VCaP (cell line): ENCODE results near the gene AK9.
A peak's percentile ranks its signal among the peaks of the same experiment; 100 is the strongest.

Experiments used
- H3K27ac ChIP-seq: fragments of 450-650 bp; 2 replicates; pipeline ENCODE4 v1.5.1; 2017
- TF ChIP-seq, protein P1 (sequence below): fragments of 450-650 bp; conservative IDR thresholded peaks from 2 replicates; pipeline ENCODE4 v1.5.1; 2017; ENCODE audit warnings: mild to moderate bottlenecking, moderate library complexity

Gene AK9

DNA sequence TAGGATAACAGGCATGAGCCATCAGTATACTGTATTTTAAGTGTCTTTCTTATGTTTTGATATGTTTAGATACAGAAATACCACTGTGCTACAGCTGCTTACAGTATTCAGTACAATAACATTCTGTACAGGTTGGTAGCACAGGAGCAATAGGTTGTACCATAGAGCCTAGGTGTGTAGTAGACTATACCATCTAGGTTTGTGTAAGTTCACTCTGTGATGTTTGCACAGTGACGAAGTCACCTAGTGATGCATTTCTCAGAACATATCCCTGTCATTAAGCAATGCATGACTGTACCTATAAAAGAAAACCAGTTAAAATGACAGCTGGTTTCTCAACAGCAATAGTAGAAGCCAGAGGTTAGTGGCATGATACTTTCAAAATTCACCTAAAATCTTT is 204.9 kb downstream of the AK9 start:
- no peak overlapping the region for H3K27ac ChIP-seq

DNA sequence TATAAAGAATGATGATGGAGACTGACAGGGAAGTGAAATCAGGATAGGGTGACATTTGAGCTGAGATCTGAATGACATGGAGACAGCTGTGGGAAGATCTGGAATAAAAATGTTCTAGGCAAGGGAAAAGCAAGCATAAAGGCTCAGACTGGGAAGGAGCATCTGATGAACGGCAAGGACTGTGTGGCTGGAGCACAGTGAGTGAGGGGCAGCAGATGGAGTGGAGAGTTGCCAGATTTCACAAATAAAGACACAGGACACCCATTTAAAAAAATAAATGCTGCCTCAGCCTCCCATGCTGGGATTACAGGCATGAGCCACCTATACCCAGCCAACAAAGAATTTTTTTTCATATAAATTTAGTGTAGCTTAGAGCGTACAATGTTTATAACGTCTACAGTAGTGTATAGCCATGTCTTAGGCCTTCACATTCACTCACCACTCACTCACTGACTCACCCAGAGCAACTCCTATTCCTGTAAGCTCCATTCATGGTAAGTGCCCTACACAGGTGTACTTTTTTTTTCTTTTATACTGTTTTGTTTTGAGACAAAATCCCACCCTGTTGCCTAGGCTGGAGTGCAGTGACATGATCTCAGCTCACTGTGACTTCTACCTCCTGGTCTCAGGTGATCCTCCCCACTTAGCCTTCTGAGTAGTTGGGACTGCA is 205.6 kb downstream of the AK9 start:
- TF ChIP-seq, protein P1, sequence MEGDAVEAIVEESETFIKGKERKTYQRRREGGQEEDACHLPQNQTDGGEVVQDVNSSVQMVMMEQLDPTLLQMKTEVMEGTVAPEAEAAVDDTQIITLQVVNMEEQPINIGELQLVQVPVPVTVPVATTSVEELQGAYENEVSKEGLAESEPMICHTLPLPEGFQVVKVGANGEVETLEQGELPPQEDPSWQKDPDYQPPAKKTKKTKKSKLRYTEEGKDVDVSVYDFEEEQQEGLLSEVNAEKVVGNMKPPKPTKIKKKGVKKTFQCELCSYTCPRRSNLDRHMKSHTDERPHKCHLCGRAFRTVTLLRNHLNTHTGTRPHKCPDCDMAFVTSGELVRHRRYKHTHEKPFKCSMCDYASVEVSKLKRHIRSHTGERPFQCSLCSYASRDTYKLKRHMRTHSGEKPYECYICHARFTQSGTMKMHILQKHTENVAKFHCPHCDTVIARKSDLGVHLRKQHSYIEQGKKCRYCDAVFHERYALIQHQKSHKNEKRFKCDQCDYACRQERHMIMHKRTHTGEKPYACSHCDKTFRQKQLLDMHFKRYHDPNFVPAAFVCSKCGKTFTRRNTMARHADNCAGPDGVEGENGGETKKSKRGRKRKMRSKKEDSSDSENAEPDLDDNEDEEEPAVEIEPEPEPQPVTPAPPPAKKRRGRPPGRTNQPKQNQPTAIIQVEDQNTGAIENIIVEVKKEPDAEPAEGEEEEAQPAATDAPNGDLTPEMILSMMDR: no peak
- H3K27ac ChIP-seq: no peak overlapping the region

More for the DNA sequence above, 204.9 kb downstream of the AK9 start:
- TF ChIP-seq, protein P1: no peak

DNA sequence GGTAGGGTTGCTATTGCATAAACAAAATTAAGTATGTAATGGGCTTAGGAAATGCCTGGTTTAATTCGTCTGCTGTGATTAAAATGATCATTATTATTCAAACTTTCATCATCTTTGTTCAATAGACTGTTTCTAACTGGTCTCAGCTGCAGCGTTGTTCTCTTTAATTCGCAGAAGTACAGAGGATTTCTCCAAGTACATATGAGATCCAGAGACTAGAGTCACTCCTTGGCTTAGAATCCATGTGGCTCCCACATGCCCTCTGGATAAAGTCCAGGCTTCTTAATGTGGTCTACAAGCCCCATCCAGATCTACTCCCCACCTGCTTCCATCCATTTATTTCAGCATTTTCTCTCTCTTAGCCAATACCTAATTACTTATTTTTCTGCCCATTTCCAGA is 206.9 kb downstream of the AK9 start:
- H3K27ac ChIP-seq: peak overlapping the region; percentile 22; the same call in 1 of the 2 replicates
- TF ChIP-seq, protein P1: no peak

DNA sequence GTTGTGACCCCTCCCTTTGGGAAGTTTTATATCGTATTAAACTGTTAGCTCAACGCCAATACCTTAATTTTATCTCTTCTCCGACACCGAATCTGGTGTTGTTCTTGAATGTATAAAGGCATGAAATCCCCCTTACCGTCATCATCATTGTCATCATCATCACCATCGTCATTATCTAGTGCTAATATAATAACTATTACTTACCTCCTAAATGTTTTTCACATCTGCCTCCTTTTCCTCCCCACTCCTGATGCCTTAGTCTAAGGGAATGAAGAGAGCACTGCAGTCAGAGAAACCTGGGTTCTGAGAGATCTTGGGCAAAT is 207.3 kb downstream of the AK9 start:
- TF ChIP-seq, protein P1: no peak
- H3K27ac ChIP-seq: peak overlapping the region; percentile 22; the same call in 1 of the 2 replicates

DNA sequence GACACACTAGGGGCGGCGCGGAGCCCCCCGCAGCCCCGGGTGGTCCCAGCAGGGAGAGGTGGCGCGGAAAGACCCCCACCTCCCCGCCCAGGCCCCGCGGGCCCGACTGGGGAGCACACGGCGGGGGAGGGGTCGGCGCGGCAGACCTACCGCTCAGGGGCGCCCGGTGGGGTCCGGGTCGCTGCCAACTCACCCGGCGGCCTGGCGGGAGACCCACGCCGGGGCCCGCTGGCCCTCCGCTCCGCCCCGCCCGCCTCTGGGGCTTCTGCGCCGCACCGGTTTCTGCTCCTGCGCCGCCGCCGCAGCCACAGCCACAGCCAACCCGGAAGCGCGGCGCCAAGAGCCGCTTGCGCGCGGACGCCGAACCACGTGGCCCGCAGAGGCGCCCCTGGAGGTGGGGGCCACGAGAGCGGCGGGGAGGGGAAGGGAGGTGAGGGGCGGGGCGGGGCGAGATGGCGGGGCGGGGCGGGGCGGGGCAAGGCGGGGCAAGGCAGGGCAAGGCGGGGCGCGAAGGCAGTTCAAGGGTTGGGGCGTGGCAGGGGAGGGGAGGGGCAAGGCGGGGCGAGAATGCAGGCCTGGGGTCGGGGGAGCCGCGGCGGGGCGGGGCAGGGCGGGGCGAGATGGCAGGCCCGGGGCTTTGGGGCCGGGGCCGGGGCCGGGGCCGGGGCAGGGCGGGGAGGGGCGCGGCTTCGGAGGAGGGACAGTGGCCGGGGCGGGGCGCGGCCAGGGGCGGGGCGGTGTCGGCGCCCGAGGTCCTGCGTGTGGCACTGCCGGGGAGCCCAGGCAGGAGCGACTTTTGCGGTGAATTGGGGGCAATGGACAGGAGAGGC is 207.9 kb downstream of the AK9 start, which contains the start of gene ZBTB24:
TSS of gene ZBTB24 (minus strand) at position 315 of the 830 bp plus-strand sequence. CDS start 1,193 bp downstream, outside the sequence.
- H3K27ac ChIP-seq: peak within 1 kb of the TSS; percentile 80
- TF ChIP-seq, protein P1: no peak

DNA sequence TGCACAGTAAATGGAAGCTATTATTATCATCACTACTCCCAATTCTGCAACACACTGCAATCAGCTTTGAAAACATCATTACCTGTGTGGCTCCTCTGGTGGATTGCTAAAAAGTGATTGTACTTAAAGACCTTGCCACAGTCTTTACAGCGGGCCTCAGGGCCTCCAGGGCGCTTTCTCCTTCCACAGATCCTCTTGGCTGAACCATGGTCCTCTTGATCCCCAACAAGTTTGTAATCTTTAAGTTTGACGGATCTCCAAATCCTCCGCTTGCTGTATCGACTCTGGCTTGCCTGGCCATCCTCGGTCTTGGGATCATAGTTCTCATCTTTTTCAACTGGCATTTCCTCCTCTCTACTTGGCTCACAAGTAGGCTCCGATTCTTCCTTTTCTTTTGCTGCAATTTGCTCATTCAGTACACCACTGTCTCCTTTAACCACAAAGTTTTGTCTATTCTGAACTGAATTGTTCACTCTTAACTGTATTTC is 210.0 kb downstream of the AK9 start:
- TF ChIP-seq, protein P1: no peak
- no peak overlapping the region for H3K27ac ChIP-seq
